Measurements from ENCODE around the gene METTL1.

GRCh38 chr12:57793920-57794319 is 22.0 kb upstream of the METTL1 start:
- TF ChIP-seq HNF4G (IDR thresholded peaks at IDR 0.05) (no peak), CTCF (IDR thresholded peaks at IDR 0.05; ENCODE audit: low read depth, low read length, missing input control) (no peak), SP1 (IDR thresholded peaks at IDR 0.05) (no peak), JUND (IDR thresholded peaks at IDR 0.05) (no peak), ZBTB33 (IDR thresholded peaks at IDR 0.05) (no peak), ATF3 (IDR thresholded peaks at IDR 0.05) (no peak), YY1 (IDR thresholded peaks at IDR 0.05) (no peak), REST (IDR thresholded peaks at IDR 0.05) (no peak), RXRA (IDR thresholded peaks at IDR 0.05) (no peak), RAD21 (IDR thresholded peaks at IDR 0.05) (no peak), NR2F2 (IDR thresholded peaks at IDR 0.05) (no peak), TAF1 (conservative IDR thresholded peaks at IDR 0.05) (no peak), MAX (IDR thresholded peaks at IDR 0.05) (no peak)
